Activated naive CD4-positive, alpha-beta T cell treated with anti-CD3 and anti-CD28 coated beads, Interleukin-2, amount 50 U/mL, for 16 hours (primary cell): ENCODE results near the gene LRP1B.
"Not testable (repeated sequence)": the region's sequence is repeated elsewhere in the genome, so short reads cannot be mapped to it uniquely, and the experiment has no call there.

Experiments
- DNase-seq: peaks from one replicate; pipeline ENCODE4 v3.0.0-alpha.2; 2020

LRP1B gene

GRCh38 chr2:140567734-140568133 is 1563.1 kb downstream of the LRP1B start:
- no peak for DNase-seq

DNA sequence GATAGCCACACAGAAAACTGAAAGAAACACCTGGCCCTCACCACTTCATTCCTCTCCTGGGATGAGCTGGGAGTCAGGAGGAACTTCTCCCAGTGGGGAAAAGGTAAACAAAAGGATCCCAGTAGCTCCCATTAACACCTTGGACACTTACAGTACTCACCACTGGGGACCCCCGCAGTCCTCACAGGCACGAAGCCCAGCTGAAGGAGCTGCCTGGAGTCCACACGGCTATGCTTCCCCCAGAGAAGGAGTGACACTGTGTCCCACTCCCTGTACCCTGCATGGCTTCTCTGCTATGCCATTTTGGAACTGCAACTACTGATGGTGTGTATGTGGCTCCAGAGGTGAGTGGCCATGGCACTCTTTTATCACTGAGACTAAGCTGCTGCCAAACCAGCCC is 1565.1 kb downstream of the LRP1B start:
- DNase-seq, result no peak

- DNase-seq, result no peak
Measured at GRCh38 chr2:140555701-140556100, 1575.1 kb downstream of the LRP1B start.

- DNase-seq, result no peak
Measured at GRCh38 chr2:140552634-140553033, 1578.2 kb downstream of the LRP1B start.

DNA sequence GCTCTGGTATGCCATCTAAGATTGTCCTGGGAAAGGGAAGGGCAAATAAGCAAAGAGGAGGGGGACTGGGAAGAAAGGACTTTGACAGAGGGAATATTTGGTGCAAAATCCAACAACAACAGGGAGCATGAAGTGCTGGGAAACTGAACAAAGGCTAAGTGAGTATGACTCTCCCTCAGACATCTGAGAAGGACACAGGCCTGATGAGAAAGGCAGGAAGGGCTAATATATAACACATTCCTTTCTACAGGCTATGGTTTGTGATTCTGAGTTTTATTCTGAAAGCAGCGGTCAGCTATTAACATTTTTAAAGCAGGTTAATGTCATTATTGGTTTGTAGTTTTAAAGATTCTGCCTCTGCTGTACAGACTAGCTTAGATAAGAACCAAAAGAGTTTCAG is 1579.5 kb downstream of the LRP1B start:
- DNase-seq, result no peak

DNA sequence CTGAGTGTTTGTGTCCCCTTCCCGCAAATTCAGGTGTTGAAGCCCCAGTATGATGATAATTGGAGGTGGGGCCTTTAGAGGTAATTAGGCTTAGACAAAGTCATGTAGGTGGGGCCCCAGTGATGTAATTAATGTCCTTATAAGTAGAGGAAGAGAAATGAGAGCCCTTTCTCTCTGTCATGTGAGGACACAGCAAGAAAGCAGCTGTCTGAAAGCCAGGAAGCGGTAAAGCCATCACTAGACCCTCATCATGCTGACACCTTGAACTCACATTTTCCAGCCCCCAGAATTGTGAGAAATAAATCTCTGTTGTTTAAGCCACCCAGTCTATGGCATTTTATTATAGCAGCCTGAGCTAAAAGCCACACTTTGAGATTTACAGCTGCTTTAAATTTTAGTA is 1580.0 kb downstream of the LRP1B start:
- no peak for DNase-seq

GRCh38 chr2:140544769-140545168 is 1586.0 kb downstream of the LRP1B start:
- not testable (repeated sequence) for DNase-seq

DNA sequence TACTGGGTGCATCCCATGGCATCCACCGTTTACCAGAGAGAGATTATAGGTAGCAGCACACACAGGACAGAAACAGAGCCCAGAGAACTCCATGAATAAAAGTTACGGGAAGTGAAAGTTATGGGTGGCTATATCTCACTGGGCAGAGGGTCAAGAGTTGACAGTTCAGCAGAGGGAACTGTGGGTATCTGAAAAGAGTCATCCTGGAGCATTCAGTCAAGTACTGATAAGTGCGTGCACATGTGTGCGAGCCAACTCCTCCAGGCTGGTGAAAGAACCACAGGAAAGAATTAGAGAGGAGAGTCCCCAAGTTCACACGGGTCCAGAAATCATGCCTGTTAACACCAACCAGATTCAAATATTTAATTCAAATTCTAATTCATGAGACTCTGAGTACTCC is 1588.2 kb downstream of the LRP1B start:
- no peak for DNase-seq

DNA sequence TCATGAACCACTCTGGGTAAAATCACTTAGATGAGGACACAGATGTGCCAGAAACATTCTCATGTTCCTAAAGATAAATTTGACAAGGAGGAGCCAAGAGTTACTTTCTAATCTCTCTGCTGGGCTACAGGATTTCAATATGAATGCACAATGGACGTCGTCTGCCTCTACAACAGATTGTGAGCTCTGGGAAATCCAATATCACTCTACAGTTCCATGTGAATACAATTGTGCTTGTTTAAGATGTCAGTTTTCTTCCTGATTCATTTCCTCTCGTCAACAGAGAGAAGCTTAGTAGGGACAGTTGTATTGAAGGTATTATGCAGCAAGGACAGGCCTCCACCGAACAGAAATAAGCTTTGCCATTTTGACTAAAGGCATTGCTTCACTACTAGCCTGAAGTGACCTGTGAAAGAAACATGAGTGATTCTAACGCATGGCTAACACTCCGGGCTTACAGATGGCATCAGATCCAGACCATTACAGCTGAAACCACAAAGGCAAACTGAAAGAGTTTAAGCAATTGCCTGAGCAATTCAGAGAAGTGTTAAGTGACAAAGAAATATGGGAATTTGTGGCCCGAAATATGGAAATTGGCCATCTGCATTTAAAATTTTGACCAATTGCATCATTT is 1591.5 kb downstream of the LRP1B start:
- DNase-seq, result no peak

- DNase-seq, result no peak
Measured at GRCh38 chr2:140529706-140530105, 1601.1 kb downstream of the LRP1B start.

DNA sequence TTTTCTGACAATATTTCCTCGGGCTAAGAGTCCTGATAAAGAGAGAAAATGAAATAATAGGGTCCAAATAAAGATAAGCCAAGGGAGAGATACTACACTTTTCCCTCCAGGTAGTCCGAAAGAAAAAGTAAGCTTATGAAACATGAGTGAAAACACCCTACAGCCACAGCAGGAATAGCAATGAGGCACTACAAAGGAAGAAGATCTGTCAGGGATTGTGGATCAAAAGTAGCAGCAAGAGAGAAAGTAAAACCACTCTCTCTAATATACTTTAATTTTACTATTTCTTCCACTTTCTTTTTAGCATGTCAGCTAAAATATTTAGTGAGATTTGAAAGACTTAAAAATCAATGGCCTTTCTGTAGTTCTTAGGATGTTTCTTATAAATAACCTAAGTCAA is 1601.8 kb downstream of the LRP1B start:
- no peak for DNase-seq

GRCh38 chr2:140526575-140526974 is 1604.2 kb downstream of the LRP1B start:
- no peak for DNase-seq

DNA sequence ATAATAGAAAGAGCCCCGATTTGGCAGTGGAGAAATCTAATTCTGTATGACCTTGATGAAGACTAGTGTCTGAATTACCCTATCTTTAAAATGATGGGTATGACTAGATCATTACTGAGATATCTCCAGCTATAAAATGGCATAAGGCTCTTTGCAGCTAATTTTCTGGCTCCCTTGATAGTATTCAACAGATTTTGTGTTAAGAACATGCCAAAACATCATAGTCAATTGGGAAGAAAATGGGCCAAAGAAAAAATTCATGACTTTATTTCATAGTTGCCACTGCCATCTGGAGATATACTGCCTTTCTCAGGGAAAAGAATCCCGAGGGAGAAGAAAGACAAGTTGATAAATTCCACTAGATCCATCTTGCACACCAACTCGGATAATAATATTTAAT is 1618.7 kb downstream of the LRP1B start:
- no peak for DNase-seq

DNA sequence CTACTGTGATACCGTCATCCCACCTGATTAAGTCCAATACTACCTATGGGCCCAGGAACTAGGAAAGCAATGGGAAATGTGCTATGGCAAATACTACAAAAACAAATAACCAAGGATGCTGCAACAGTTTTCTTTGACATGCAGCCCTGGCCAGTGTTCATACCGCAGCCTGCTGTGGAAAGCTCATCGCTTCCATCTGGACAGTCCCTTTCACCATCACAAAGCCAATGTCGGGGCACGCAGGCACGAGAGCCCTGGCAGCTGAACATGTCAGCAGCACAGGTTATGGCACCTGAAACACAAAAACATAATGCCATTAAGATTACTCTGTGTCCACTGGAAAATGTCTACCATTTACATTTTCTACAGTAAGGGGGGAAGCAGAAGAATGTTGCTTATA is 1621.1 kb downstream of the LRP1B start:
- DNase-seq, result no peak

DNA sequence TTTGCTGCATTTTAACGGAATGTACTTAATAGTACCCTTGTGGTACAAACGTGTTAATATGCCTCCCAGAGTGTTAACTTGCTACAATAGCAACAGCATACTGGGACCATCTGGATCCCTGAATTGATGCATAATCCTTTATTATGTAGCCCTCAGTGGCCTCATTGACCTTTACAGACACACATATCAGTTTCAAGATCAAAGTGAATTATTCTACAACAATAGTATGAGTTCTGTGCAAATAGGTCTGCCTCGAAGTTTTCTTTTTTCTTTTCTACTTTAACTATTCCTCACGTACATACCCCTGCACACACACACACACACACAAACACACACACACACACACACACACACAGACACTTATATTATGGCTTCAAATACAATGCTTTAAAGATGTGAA is 1622.1 kb downstream of the LRP1B start:
- no peak for DNase-seq

DNA sequence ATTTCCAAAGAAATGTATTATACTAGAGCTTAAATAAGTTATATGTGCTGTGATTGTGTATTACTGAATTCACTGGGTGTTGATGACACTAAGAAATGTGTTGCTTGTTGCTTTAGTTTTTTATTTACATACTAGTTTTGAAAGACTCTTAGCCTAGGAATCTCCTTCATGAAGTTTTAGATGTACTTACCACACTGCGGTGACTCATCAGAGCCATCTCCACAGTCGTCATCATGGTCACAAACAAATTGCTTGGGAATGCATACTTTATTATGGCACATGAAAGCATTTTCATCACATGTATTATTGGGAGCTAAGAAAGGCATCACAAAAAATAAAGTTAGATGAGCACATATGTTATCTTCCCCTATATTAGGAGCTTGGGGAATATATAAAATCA is 1624.2 kb downstream of the LRP1B start:
- no peak for DNase-seq

DNA sequence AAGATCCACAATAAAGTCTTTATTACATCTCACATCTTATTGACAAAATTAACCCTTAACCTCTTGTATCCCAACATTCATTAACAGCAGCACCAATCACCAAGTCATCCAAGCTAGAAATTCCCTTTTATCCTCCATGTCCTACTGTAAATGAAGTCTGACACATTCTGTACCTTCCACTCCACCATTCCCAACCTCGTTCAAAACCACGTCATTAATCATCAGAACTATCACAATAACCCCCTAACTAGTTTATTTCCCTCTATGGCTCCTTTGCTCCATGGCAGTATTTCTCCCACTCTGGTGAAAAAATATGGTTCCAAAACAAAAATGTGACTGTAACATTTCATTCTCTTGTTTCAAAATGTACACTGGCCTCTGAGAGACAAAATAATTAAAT is 1626.2 kb downstream of the LRP1B start:
- DNase-seq, result no peak

DNA sequence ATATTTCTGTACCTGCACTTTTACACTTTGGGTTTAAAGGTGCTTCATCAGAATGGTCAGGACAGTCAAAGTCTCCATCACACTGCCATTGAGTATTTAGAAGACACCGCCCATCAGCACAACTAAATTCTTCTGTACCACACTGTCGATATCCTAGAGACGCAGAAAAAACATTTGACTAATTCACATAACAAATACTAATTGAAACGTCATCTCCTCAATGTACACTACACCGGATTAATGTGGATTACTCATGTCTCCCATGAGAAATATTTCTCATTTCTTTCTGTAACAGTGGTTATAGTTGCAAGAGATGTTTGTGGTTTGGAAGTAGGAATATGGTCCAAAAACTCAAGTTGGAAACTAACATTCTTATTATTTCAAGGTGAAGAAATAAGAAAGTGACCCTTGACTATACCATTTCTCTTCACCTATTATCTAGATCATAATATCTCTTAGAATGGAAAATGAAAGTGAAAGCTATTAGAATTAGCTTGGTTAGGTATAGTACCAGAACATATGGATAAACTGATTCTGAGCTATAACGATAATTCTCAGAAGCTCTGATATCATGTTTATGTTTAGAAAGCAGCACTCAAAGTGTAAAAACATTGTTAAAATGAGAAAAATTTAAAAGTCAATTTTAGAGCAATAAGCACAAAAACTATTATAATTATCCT is 1627.7 kb downstream of the LRP1B start:
- no peak for DNase-seq

DNA sequence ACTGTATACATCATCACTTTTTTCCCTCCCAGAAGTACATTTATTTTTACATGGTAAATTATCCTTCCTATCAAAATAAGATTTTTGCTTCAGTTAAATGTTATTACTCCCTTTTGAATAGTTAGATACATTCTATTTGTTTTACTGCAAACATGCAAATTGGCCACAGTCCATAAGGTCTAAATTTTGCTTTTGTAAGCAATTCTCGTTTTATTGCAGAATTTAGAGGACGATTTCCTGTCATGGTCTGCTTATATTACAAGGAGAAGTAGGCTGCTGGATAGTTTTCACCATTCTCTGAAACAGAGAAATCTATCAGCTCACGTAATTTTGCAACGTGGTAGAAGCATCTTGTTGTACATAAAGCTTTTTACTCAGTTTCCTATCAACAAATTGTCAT is 1632.5 kb downstream of the LRP1B start:
- DNase-seq, result no peak

DNA sequence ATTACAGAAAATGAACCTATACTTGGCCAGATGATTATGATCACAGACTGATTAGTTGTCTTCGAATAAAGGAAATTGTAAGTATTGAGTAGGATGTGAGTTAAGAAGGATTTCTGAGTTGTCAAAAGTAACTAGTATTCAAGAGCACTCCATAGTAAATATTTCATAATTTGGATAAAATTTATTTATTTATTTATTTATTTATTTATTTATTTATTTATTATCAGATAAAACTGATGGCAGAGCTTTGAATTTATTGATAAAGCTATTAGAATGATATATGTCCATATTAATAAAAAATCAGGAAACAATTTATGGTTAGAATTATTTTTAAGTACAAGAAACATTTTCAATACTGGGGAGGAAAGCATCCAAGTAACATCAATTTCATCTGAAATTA is 1634.1 kb downstream of the LRP1B start:
- DNase-seq, result no peak

GRCh38 chr2:140491876-140492275 is 1638.9 kb downstream of the LRP1B start:
- no peak for DNase-seq

- no peak for DNase-seq
Measured at GRCh38 chr2:140489193-140489592, 1641.6 kb downstream of the LRP1B start.

GRCh38 chr2:140481136-140481535 is 1649.7 kb downstream of the LRP1B start:
- no peak for DNase-seq

DNA sequence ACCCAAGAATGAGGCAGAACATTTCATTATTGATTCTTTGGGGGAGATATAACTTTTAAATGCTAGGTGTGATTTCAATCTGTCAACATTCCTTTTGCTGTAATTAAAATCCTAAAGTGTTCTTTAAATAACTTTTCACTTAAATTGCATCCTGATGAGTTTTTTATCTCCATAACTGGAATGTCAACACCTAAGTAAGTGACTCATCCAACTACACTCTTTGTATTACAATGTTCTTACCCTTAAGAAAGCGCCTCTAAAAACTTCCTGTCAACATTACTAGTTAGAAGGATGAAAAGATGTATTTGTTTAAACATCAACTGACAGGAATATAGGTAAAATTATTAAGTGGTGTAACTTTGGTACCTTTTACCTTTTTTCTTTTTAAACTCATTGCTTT is 1657.0 kb downstream of the LRP1B start:
- no peak for DNase-seq

DNA sequence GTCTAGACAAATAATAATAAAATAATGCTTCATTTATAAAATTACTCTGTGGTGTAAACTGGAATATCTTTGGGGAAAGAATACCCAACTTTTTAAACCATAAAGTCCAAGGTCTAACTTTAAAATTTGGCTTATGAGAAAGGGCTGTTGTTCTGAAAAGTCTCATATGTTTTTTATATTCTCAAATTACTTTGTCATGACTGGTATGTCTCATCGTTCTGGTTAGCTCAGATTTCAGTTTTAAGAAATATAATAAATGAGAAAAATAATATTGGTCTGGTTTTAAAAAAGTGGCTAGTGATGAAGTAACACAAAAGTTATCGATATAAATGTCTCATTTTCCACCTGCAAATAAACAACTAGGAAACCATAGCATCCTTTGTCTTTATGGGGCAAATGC is 1658.1 kb downstream of the LRP1B start:
- DNase-seq, result no peak
